SK-N-SH treated with all-trans-retinoic acid at 6 μM for 48 hours (cell line): ENCODE data around the gene FMO5.

Source experiments
- ARNTL ChIP-seq: fragments of 450-650 bp; formaldehyde crosslinking; IDR thresholded peaks from 2 replicates; pipeline ENCODE4 v1.5.0; 2020; ENCODE audit warnings: low read depth, mild to moderate bottlenecking, moderate library complexity, borderline replicate concordance
- BACH2 ChIP-seq: fragments of 250-450 bp; sonication (Bioruptor Pico); IDR thresholded peaks from 2 replicates; pipeline ENCODE4 v1.9.0; 2021; ENCODE audit warnings: mild to moderate bottlenecking, borderline replicate concordance
- CREB5 ChIP-seq: fragments of 250-450 bp; sonication (Bioruptor Pico); IDR thresholded peaks from 2 replicates; pipeline ENCODE4 v1.5.1; 2020; ENCODE audit warnings: low read depth, mild to moderate bottlenecking, moderate library complexity
- CSDC2 ChIP-seq: fragments of 250-450 bp; sonication (Bioruptor Pico); IDR thresholded peaks from 2 replicates; pipeline ENCODE4 v1.5.0; 2020; ENCODE audit warnings: mild to moderate bottlenecking, moderate library complexity
- ISL1 ChIP-seq: fragments of 250-450 bp; sonication (Bioruptor Pico); IDR thresholded peaks from 2 replicates; pipeline ENCODE4 v2.1.2; 2022; ENCODE audit warnings: mild to moderate bottlenecking, moderate library complexity
- PATZ1 ChIP-seq: fragments of 250-450 bp; sonication (Bioruptor Pico); IDR thresholded peaks from 2 replicates; pipeline ENCODE4 v1.8.0; 2020; ENCODE audit warnings: mild to moderate bottlenecking, moderate library complexity, borderline replicate concordance
- PPARA ChIP-seq: fragments of 250-450 bp; sonication (Bioruptor Pico); IDR thresholded peaks from 2 replicates; pipeline ENCODE4 v1.5.0; 2020; ENCODE audit warnings: mild to moderate bottlenecking, borderline replicate concordance
- RARB ChIP-seq: fragments of 250-450 bp; sonication (Bioruptor Pico); IDR thresholded peaks from 2 replicates; pipeline ENCODE4 v1.8.0; 2021; ENCODE audit warnings: mild to moderate bottlenecking, moderate library complexity
- SNAI2 ChIP-seq: fragments of 250-450 bp; sonication (Bioruptor Pico); IDR thresholded peaks from 2 replicates; pipeline ENCODE4 v1.5.0; 2020; ENCODE audit warnings: mild to moderate bottlenecking, moderate library complexity
- ZFP3 ChIP-seq: fragments of 250-450 bp; sonication (Bioruptor Pico); IDR thresholded peaks from 2 replicates; pipeline ENCODE4 v1.5.0; 2020; ENCODE audit warnings: mild to moderate bottlenecking, moderate library complexity
- ZNF8 ChIP-seq: fragments of 450-650 bp; formaldehyde crosslinking; IDR thresholded peaks from 2 replicates; pipeline ENCODE4 v1.5.0; 2020; ENCODE audit warnings: mild to moderate bottlenecking, moderate library complexity

GRCh38 chr1:147189514-147189913 lies 35.6 kb downstream of the FMO5 start:
- TF ChIP-seq BACH2 (CRISPR knock-in tag): no peak
- TF ChIP-seq ISL1 (CRISPR knock-in tag): no peak
- no peak for TF ChIP-seq CREB5 (CRISPR knock-in tag)
- TF ChIP-seq SNAI2 (CRISPR knock-in tag): no peak
- TF ChIP-seq ZFP3 (CRISPR knock-in tag): no peak
- no peak for TF ChIP-seq PATZ1 (CRISPR knock-in tag)
- TF ChIP-seq ZNF8: no peak
- TF ChIP-seq ARNTL (CRISPR knock-in tag): no peak
- no peak for TF ChIP-seq PPARA
- TF ChIP-seq CSDC2 (CRISPR knock-in tag): no peak
- no peak for TF ChIP-seq RARB (CRISPR knock-in tag)
